ENCODE results near the gene FRMD4A.

FRMD4A gene

GRCh38 chr10:13745271-13745670 lies 585.5 kb downstream of the FRMD4A start:
- TF ChIP-seq CTCF (IDR thresholded peaks at IDR 0.05; ENCODE audit: low read depth, low read length, missing control alignments): no peak
- no peak overlapping the region for H3K4me3 ChIP-seq (replicated peaks; ENCODE audit: low read depth, low read length)
- no peak for DNase-seq (ENCODE audit: extremely low read depth, low read depth)

GRCh38 chr10:13743963-13744362 lies 586.8 kb downstream of the FRMD4A start:
- no peak overlapping the region for H3K4me3 ChIP-seq (replicated peaks; ENCODE audit: low read depth, low read length)
- no peak for DNase-seq (ENCODE audit: extremely low read depth, low read depth)
- TF ChIP-seq CTCF (IDR thresholded peaks at IDR 0.05; ENCODE audit: low read depth, low read length, missing control alignments): no peak

- DNase-seq (ENCODE audit: extremely low read depth, low read depth): no peak
- no peak overlapping the region for H3K4me3 ChIP-seq (replicated peaks; ENCODE audit: low read depth, low read length)
- no peak for TF ChIP-seq CTCF (IDR thresholded peaks at IDR 0.05; ENCODE audit: low read depth, low read length, missing control alignments)
These were observed 587.5 kb downstream of the FRMD4A start for GRCh38 chr10:13743101-13743693.

GRCh38 chr10:13741438-13741837 lies 589.3 kb downstream of the FRMD4A start:
- DNase-seq (ENCODE audit: extremely low read depth, low read depth): no peak
- TF ChIP-seq CTCF (IDR thresholded peaks at IDR 0.05; ENCODE audit: low read depth, low read length, missing control alignments): no peak

GRCh38 chr10:13740461-13740860 lies 590.3 kb downstream of the FRMD4A start:
- TF ChIP-seq CTCF (IDR thresholded peaks at IDR 0.05; ENCODE audit: low read depth, low read length, missing control alignments): no peak
- no peak for DNase-seq (ENCODE audit: extremely low read depth, low read depth)
- H3K4me3 ChIP-seq (replicated peaks; ENCODE audit: low read depth, low read length): no peak overlapping the region

More at GRCh38 chr10:13741438-13741837, 589.3 kb downstream of the FRMD4A start:
- H3K4me3 ChIP-seq (replicated peaks; ENCODE audit: low read depth, low read length): no peak overlapping the region

GRCh38 chr10:13739183-13739582 lies 591.5 kb downstream of the FRMD4A start:
- H3K4me3 ChIP-seq (replicated peaks; ENCODE audit: low read depth, low read length): no peak overlapping the region
- no peak for DNase-seq (ENCODE audit: extremely low read depth, low read depth)
- no peak for TF ChIP-seq CTCF (IDR thresholded peaks at IDR 0.05; ENCODE audit: low read depth, low read length, missing control alignments)

- no peak for TF ChIP-seq CTCF (IDR thresholded peaks at IDR 0.05; ENCODE audit: low read depth, low read length, missing control alignments)
- no peak for DNase-seq (ENCODE audit: extremely low read depth, low read depth)
- H3K4me3 ChIP-seq (replicated peaks; ENCODE audit: low read depth, low read length): no peak overlapping the region
These were observed 594.2 kb downstream of the FRMD4A start for GRCh38 chr10:13736506-13736905.
